Cardiac muscle cell (in vitro differentiated cells and primary cell): ENCODE results near the gene UNC79. TPM values are rescaled to one million over a fixed set of nuclear protein-coding genes. Genes with fewer than 3 reads are reported as not detected.

ENCODE experiments used
- DNase-seq, 2 donors: peaks; one replicate each; pipeline versions ENCODE4 v3.0.0 to v3.0.0-alpha.2; 2010 to 2017; ENCODE audit warnings: low read depth in 1 of 2, low spot score in 1 of 2
- H3K27ac ChIP-seq: fragments of 200-600 bp; sonication (generic); 2 replicates; pipeline ENCODE4 v1.5.1; 2016
- H3K27me3 ChIP-seq: fragments of 200-600 bp; sonication (generic); 2 replicates; pipeline ENCODE4 v1.6.0; 2016; ENCODE audit warnings: control low read depth
- H3K36me3 ChIP-seq: fragments of 200-600 bp; sonication (generic); 2 replicates; pipeline ENCODE4 v1.5.1; 2016; ENCODE audit warnings: control low read depth
- H3K4me1 ChIP-seq: fragments of 200-600 bp; sonication (generic); 2 replicates; pipeline ENCODE4 v1.8.1; 2017; ENCODE audit warnings: low read depth, mild to moderate bottlenecking, mixed run types
- H3K4me3 ChIP-seq: fragments of 200-600 bp; sonication (generic); 2 replicates; pipeline ENCODE4 v1.5.1; 2016; ENCODE audit warnings: mild to moderate bottlenecking
- H3K9me3 ChIP-seq: fragments of 200-600 bp; sonication (generic); 2 replicates; pipeline ENCODE4 v1.5.1; 2017; ENCODE audit warnings: low read depth, mild to moderate bottlenecking, control low read depth
- polyA plus RNA-seq: library from polyadenylated mRNA; unstranded; fragments of >200 nt; fragmentation: Nextera tagmentation; extraction: Ambion mirVana; gene quantifications from 2 replicates; pipeline ENCODE4 v1.2.1, GENCODE V29; 2016
- total RNA-seq: library from RNA; depleted of rRNA; stranded (reverse); fragments of >200 nt; gene quantifications from 2 replicates; pipeline ENCODE4 v1.2.3, GENCODE V29; 2016
- TF ChIP-seq, protein P1 (sequence below): IDR thresholded peaks from 2 replicates; pipeline ENCODE4 v1.5.1; 2012; ENCODE audit warnings: low read depth, mild to moderate bottlenecking, low read length

The UNC79 gene
- total and polyA plus RNA-seq, 2 experiments from 2014 or later, result 1.5 to 6.5 TPM

DNA sequence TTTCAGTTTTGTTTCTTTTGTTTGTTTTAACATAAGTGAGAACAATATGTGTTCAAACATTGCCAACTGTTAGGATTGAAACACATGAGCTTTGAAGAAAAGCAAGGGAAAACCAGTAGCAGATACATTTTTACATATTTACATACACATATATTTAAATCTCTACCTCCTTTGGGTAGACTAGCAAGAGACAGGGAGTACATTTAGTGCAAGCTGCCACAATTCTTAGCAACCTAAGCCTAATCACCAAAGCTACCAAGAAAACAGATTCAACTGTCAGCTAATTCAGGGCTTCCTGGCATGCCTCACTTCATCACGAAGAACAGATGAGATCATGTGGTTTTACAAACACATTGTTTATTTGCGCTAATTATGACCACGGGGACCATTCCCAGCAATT, 214.5 kb downstream of the UNC79 start:
- no peaks in the 10 kb centered on the region for H3K27me3 ChIP-seq
- TF ChIP-seq, protein P1, sequence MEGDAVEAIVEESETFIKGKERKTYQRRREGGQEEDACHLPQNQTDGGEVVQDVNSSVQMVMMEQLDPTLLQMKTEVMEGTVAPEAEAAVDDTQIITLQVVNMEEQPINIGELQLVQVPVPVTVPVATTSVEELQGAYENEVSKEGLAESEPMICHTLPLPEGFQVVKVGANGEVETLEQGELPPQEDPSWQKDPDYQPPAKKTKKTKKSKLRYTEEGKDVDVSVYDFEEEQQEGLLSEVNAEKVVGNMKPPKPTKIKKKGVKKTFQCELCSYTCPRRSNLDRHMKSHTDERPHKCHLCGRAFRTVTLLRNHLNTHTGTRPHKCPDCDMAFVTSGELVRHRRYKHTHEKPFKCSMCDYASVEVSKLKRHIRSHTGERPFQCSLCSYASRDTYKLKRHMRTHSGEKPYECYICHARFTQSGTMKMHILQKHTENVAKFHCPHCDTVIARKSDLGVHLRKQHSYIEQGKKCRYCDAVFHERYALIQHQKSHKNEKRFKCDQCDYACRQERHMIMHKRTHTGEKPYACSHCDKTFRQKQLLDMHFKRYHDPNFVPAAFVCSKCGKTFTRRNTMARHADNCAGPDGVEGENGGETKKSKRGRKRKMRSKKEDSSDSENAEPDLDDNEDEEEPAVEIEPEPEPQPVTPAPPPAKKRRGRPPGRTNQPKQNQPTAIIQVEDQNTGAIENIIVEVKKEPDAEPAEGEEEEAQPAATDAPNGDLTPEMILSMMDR, result no peak
- H3K36me3 ChIP-seq, result no peaks in the 10 kb centered on the region
- H3K4me3 ChIP-seq, result no peak overlapping the region
- no peak overlapping the region for H3K27ac ChIP-seq
- H3K9me3 ChIP-seq, result no peaks in the 10 kb centered on the region
- DNase-seq, result no peak
- H3K4me1 ChIP-seq, result no peaks in the 10 kb centered on the region

- no peaks in the 10 kb centered on the region for H3K36me3 ChIP-seq
- no peak overlapping the region for H3K27ac ChIP-seq
- no peaks in the 10 kb centered on the region for H3K4me1 ChIP-seq
- DNase-seq, result peak in 1 of 2 donors; percentile 30
- no peak overlapping the region for H3K4me3 ChIP-seq
- no peaks in the 10 kb centered on the region for H3K9me3 ChIP-seq
- H3K27me3 ChIP-seq, result no peaks in the 10 kb centered on the region
- TF ChIP-seq, protein P1, result no peak
Observed at GRCh38 chr14:93648440-93649168, 217.9 kb downstream of the UNC79 start.

DNA sequence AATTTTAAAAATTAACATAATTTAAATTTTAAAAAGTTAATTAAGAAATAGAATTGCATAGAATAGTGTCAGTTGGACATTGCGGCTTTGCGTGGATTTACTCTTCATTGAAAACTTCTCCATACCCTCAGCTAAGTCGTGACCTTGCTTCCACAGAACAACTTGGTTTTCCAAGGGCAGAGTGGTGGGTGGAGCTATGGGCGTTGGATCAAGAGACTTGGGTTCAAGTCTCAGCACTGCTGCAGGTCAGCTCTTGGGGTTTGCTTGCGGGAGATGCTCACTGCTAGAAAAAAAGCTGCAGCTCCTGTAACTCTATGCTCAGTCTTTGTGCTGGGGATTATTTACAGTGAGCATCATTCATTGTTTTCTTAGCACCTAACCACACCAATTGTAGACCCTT, 223.9 kb downstream of the UNC79 start:
- H3K4me1 ChIP-seq, result no peaks in the 10 kb centered on the region
- no peaks in the 10 kb centered on the region for H3K9me3 ChIP-seq
- no peaks in the 10 kb centered on the region for H3K36me3 ChIP-seq
- TF ChIP-seq, protein P1, result no peak
- H3K4me3 ChIP-seq, result no peak overlapping the region
- no peak overlapping the region for H3K27ac ChIP-seq
- H3K27me3 ChIP-seq, result no peaks in the 10 kb centered on the region
- DNase-seq, result no peak

GRCh38 chr14:93655078-93655750, 224.5 kb downstream of the UNC79 start:
- Histone ChIP-seq H3K9me3 (no peaks in the 10 kb centered on the region), H3K36me3 (no peaks in the 10 kb centered on the region), H3K27me3 (no peaks in the 10 kb centered on the region), H3K27ac (no peak overlapping the region), H3K4me3 (no peak overlapping the region), H3K4me1 (no peaks in the 10 kb centered on the region)
- TF ChIP-seq, protein P1, result peak; percentile 48
- peak; percentile 65 to 92 for DNase-seq

GRCh38 chr14:93657875-93658274, 227.1 kb downstream of the UNC79 start:
- Histone ChIP-seq H3K4me3 (no peak overlapping the region), H3K4me1 (no peaks in the 10 kb centered on the region), H3K27ac (no peak overlapping the region), H3K36me3 (no peaks in the 10 kb centered on the region), H3K9me3 (no peaks in the 10 kb centered on the region), H3K27me3 (no peaks in the 10 kb centered on the region)
- no peak for DNase-seq
- TF ChIP-seq, protein P1, result no peak
